Adipose tissue (tissue), 3 donors: ENCODE measurements around the gene PIP5K1A. TPM values are rescaled to one million over a fixed set of nuclear protein-coding genes. Genes with fewer than 3 reads are reported as not detected.

Source experiments
- H3K27ac ChIP-seq: one replicate; pipeline ENCODE4 v1.5.1; 2013; ENCODE audit warnings: low read depth, low read length
- WGBS, 3 donors: extraction: QIAGEN DNeasy Blood & Tissue Kit; methylation state at CpG; one replicate each; pipeline ENCODE4 v1.1.7; 2013; 5-methylcytosine and 5-hydroxymethylcytosine counted together
- polyA plus RNA-seq, 3 donors: library from polyadenylated mRNA; stranded (reverse); fragments of 200-250 nt; gene quantifications; one replicate each; pipeline ENCODE4 v1.2.3, GENCODE V29; 2013
- donor health status: healthy with polysubstance abuse.
- donor health status: Bipolar disorder and iron deficiency.
- donor health status: healthy.

The PIP5K1A gene
- 10 to 100 TPM in 2 of 3 donors, 1 to 10 TPM in 1; 6.9 to 28.8 (median 25.1) TPM for polyA plus RNA-seq

- H3K27ac ChIP-seq: peak within 1 kb of the TSS; percentile 70
Observed at GRCh38 chr1:151198254-151199127, at the start of gene PIP5K1A. Gene PIP5K1A, plus strand, starts transcription at chr1:151198552. Its CDS starts 445 bp downstream, at chr1:151198997.

GRCh38 chr1:151156515-151156819 lies 41.9 kb upstream of the PIP5K1A start, which contains the start of gene TNFAIP8L2:
Gene TNFAIP8L2, plus strand, starts transcription at chr1:151156649. Its CDS starts 2,049 bp downstream, at chr1:151158698.
- 37 to 68% (median 40%) methylated on average over 4 of the region's 4 CpGs for WGBS, 3 donors
- H3K27ac ChIP-seq: peak within 1 kb of the TSS; percentile 60

More at GRCh38 chr1:151198254-151199127, at the start of gene PIP5K1A:
- 0% methylated on average over 60 of the region's 60 CpGs for WGBS, 3 donors

- H3K27ac ChIP-seq: peak overlapping the region; percentile 60
- WGBS, 3 donors: 51 to 78% (median 53%) methylated on average over 6 of the region's 6 CpGs
Observed at GRCh38 chr1:151157067-151157531, 41.3 kb upstream of the PIP5K1A start.

GRCh38 chr1:151158326-151158725 lies 40.0 kb upstream of the PIP5K1A start:
- H3K27ac ChIP-seq: no peak overlapping the region
- WGBS, 3 donors: 54 to 85% (median 71%) methylated on average over 5 of the region's 5 CpGs

DNA sequence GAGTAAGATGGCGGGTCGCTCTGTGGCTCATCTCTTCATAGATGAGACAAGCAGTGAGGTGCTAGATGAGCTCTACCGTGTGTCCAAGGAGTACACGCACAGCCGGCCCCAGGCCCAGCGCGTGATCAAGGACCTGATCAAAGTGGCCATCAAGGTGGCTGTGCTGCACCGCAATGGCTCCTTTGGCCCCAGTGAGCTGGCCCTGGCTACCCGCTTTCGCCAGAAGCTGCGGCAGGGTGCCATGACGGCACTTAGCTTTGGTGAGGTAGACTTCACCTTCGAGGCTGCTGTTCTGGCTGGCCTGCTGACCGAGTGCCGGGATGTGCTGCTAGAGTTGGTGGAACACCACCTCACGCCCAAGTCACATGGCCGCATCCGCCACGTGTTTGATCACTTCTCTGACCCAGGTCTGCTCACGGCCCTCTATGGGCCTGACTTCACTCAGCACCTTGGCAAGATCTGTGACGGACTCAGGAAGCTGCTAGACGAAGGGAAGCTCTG lies 39.6 kb upstream of the PIP5K1A start:
- no peak overlapping the region for H3K27ac ChIP-seq
- 81 to 87% (median 85%) methylated on average over 22 of the region's 22 CpGs for WGBS, 3 donors

GRCh38 chr1:151159373-151159772 lies 39.0 kb upstream of the PIP5K1A start:
- no peak overlapping the region for H3K27ac ChIP-seq

DNA sequence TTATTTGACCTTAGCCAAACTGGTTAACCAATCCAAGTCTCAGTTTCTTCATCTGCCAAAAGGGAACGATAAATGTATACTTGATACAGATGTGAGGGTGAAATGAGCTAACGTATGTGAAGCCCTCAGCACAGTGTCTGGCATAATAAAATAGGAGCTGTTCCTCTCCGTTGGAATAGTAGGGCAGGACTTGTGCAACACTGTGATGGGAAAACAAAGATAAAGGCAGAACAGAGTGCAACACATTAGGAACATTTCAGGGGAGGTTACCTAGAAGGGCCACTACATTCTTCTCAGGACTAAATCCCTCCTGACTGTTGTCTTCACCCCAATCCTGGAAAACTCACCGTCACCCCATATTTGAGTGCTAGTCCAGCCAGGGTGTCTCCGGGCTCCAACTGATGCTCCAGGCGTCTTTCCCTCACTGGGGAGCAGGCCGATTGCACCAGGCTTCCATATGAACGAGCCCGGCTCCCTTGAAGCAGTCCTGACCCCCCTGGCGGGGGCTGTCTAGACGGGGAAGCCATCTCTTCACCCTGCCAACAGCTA lies 33.5 kb upstream of the PIP5K1A start:
- H3K27ac ChIP-seq: no peak overlapping the region
- 13 to 34% (median 28%) methylated on average over 11 of the region's 11 CpGs for WGBS, 3 donors

- 3 to 14% (median 12%) methylated on average over 14 to 15 of the region's 15 CpGs for WGBS, 3 donors
- H3K27ac ChIP-seq: peak overlapping the region; percentile 46
Observed at GRCh38 chr1:151165281-151165737, 33.0 kb upstream of the PIP5K1A start.

GRCh38 chr1:151165738-151166504 lies 32.4 kb upstream of the PIP5K1A start, which contains the start of the genes LYSMD1 and SCNM1:
Gene LYSMD1, minus strand, starts transcription at chr1:151165902. Its CDS starts 644 bp downstream, at chr1:151165258.
Gene SCNM1, plus strand, starts transcription at chr1:151166144. Its CDS starts 9 bp downstream, at chr1:151166153.
- peak within 1 kb of the TSS; percentile 46 for H3K27ac ChIP-seq
- 0% methylated on average over 38 of the region's 38 CpGs for WGBS, 3 donors

DNA sequence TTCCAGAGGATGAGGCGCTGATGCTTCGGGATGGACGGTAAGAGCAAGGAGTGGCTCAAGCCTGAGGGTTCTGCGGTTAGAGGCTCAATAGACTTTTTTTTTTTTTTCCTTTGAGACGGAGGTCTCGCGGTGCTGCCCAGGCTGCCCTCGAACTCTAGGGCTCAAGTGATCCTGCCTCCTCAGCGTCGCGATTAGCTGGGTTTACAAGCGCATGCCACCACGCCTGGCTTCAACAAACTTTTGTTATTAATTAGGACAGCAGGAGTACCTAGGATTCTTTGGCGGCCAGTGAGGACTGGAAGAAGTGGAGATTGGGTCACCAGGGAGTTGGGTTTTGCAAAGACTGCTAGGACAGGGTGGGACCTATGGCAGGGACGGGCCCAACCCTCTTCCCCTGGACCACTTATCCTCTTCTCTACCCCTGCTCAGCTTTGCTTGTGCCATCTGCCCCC lies 31.8 kb upstream of the PIP5K1A start:
- WGBS, 3 donors: 4 to 5% (median 5%) methylated on average over 14 to 15 of the region's 15 CpGs
- no peak overlapping the region for H3K27ac ChIP-seq

- WGBS, 3 donors: 84 to 91% (median 89%) methylated on average over 6 of the region's 6 CpGs
- no peak overlapping the region for H3K27ac ChIP-seq
Observed at GRCh38 chr1:151167116-151167515, 31.2 kb upstream of the PIP5K1A start.

DNA sequence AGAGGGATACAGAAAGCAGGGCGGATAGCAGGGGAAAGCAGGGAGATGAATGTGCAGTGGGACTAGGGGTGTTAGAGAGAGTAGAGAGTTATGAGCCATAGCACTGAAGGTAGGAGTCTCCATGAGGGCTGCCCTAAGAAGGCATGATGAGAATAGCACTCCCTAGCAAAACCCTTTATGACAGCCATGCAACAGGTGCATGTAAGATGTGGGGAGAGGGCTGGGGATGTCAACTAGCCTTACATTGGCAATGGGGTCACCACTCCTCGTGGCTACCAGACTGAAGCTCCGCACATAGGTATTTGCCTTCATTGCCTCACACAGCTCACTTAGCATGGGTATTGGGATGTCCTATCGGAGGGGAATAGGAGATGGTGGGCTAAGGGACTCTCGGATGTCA lies 27.2 kb upstream of the PIP5K1A start:
- no peak overlapping the region for H3K27ac ChIP-seq
- 88 to 93% (median 90%) methylated on average over 5 of the region's 5 CpGs for WGBS, 3 donors

- H3K27ac ChIP-seq: no peak overlapping the region
- WGBS, 3 donors: 57 to 70% (median 69%) methylated on average over 6 of the region's 6 CpGs
Observed at GRCh38 chr1:151175041-151175741, 23.2 kb upstream of the PIP5K1A start.

GRCh38 chr1:151175863-151176262 lies 22.5 kb upstream of the PIP5K1A start, which contains the start of gene TMOD4:
Gene TMOD4, minus strand, starts transcription at chr1:151175981. Its CDS starts 1,106 bp downstream, at chr1:151174875.
- no peak within 1 kb of the TSS for H3K27ac ChIP-seq
- 55 to 59% (median 56%) methylated on average over 4 of the region's 4 CpGs for WGBS, 3 donors

DNA sequence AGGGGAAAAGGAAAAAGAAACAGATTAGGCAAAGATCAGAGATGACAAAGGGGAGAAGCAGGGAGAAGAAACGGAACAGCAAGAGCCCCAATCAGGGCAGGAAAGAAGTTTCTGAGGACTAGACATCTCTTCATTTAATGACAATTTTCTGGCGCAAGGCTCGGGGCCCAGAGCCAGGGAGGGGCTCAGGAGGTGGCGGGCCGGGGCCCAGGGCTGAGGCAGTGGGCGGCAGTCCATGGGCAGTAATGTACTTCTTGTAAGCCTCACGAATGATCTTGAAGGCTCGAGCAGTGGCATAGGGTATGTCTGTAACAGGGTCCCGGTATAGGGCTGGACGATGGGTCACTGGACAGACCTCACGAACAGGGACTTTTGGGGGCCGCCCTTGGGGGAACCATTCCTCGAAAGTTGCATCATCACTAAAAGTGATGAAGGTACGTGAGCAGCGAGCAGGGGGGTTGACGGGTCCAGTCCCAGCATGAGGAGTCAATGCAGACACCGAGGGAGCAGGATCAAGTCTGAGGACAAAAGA lies 21.8 kb upstream of the PIP5K1A start:
- WGBS, 3 donors: 92 to 93% (median 92%) methylated on average over 17 of the region's 17 CpGs
- no peak overlapping the region for H3K27ac ChIP-seq

DNA sequence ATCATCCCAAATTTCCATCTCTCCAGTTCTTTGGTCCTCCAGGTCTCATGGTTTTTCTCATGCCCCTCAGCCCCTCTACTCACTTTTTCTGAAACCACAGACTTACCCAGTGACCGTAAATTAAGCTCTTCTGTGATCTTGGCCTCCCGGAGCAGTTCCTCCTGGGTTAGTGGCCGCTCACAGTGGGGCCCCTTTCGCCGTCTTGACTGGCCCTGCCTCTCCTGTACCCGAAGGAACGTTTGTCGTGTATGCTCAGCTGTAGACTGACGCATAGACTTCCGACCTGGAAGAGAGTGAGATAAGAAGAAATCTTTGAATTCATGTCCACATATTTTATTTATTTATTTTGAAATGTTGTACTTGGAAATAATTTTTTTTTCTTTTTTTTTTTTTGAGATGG lies 14.1 kb upstream of the PIP5K1A start:
- 87 to 96% (median 95%) methylated on average over 10 of the region's 10 CpGs for WGBS, 3 donors
- H3K27ac ChIP-seq: no peak overlapping the region

GRCh38 chr1:151187205-151187604 lies 11.1 kb upstream of the PIP5K1A start:
- WGBS, 3 donors: 79 to 89% (median 82%) methylated on average over 1 of the region's 1 CpG
- no peak overlapping the region for H3K27ac ChIP-seq
